Trophoblast cell (in vitro differentiated cells and primary cell): Measurements from ENCODE around the gene CNBD2.

Source experiments
- DNase-seq, 2 donors: peaks; one replicate each; pipeline ENCODE4 v3.0.0-alpha.2; 2016
- H2AFZ ChIP-seq: 2 replicates; pipeline ENCODE4 v1.6.1; 2013; ENCODE audit warnings: low read length, moderate library complexity, mild to moderate bottlenecking; ENCODE audit not compliant: insufficient read depth, poor library complexity
- H2AK5ac ChIP-seq: 2 replicates; pipeline ENCODE4 v1.6.1; 2013; ENCODE audit warnings: mild to moderate bottlenecking, low read length
- H2BK120ac ChIP-seq: 2 replicates; pipeline ENCODE4 v1.6.1; 2013; ENCODE audit warnings: low read length, mild to moderate bottlenecking, moderate library complexity; ENCODE audit not compliant: insufficient read depth, poor library complexity
- H2BK12ac ChIP-seq: 2 replicates; pipeline ENCODE4 v1.6.1; 2013; ENCODE audit warnings: mild to moderate bottlenecking, low read length, moderate library complexity
- H2BK5ac ChIP-seq: 2 replicates; pipeline ENCODE4 v1.6.1; 2013; ENCODE audit warnings: low read length, low read depth, moderate library complexity, mild to moderate bottlenecking; ENCODE audit not compliant: poor library complexity
- H3K14ac ChIP-seq: 2 replicates; pipeline ENCODE4 v1.6.1; 2013; ENCODE audit warnings: mild to moderate bottlenecking, low read length
- H3K18ac ChIP-seq: 2 replicates; pipeline ENCODE4 v1.6.1; 2013; ENCODE audit warnings: mild to moderate bottlenecking, low read length
- H3K23ac ChIP-seq: 2 replicates; pipeline ENCODE4 v1.6.1; 2013; ENCODE audit warnings: low read length
- H3K27ac ChIP-seq: 2 replicates; pipeline ENCODE4 v1.5.1; 2013; ENCODE audit warnings: low read depth, mild to moderate bottlenecking, inconsistent platforms, low read length, moderate library complexity
- H3K27me3 ChIP-seq: 2 replicates; pipeline ENCODE4 v1.6.1; 2013; ENCODE audit warnings: inconsistent platforms, mild to moderate bottlenecking, low read length, moderate library complexity; ENCODE audit not compliant: insufficient read depth
- H3K36me3 ChIP-seq, 2 experiments: 1 replicate in 1 of 2; 2 replicates in 1 of 2; pipeline ENCODE4 v1.6.1; 2013; ENCODE audit warnings: low read length in 2 of 2, mild to moderate bottlenecking in 2 of 2, moderate library complexity in 1 of 2; ENCODE audit not compliant: insufficient read depth in 2 of 2, control insufficient read depth in 1 of 2
- H3K4ac ChIP-seq: 2 replicates; pipeline ENCODE4 v1.6.1; 2013; ENCODE audit warnings: low read depth, mild to moderate bottlenecking, low read length, moderate library complexity
- H3K4me1 ChIP-seq, 2 experiments: 1 replicate in 1 of 2; 2 replicates in 1 of 2; pipeline ENCODE4 v1.6.1; 2013; ENCODE audit warnings: low read length in 2 of 2, mild to moderate bottlenecking in 2 of 2, moderate library complexity in 1 of 2; ENCODE audit not compliant: insufficient read depth in 2 of 2, control insufficient read depth in 1 of 2
- H3K4me2 ChIP-seq: 2 replicates; pipeline ENCODE4 v1.6.1; 2013; ENCODE audit warnings: inconsistent platforms, mild to moderate bottlenecking, low read length, moderate library complexity
- H3K4me3 ChIP-seq: 2 replicates; pipeline ENCODE4 v1.5.1; 2013; ENCODE audit warnings: mild to moderate bottlenecking, low read depth, low read length, inconsistent platforms
- H3K79me1 ChIP-seq: one replicate; pipeline ENCODE4 v1.6.1; 2013; ENCODE audit warnings: low read length
- H3K79me2 ChIP-seq: 2 replicates; pipeline ENCODE4 v1.6.1; 2013; ENCODE audit warnings: low read length, mild to moderate bottlenecking; ENCODE audit not compliant: control insufficient read depth, insufficient read depth, poor library complexity
- H3K9ac ChIP-seq: 2 replicates; pipeline ENCODE4 v1.6.1; 2013; ENCODE audit warnings: mild to moderate bottlenecking, low read length
- H3K9me3 ChIP-seq: 2 replicates; pipeline ENCODE4 v1.6.1; 2013; ENCODE audit warnings: low read depth, mild to moderate bottlenecking, control low read depth, inconsistent platforms, low read length; ENCODE audit not compliant: insufficient read depth
- H4K12ac ChIP-seq: 2 replicates; pipeline ENCODE4 v1.6.1; 2013; ENCODE audit warnings: low read depth, mild to moderate bottlenecking, low read length, moderate library complexity
- H4K8ac ChIP-seq: 2 replicates; pipeline ENCODE4 v1.6.1; 2013; ENCODE audit warnings: low read depth, mild to moderate bottlenecking, low read length, moderate library complexity
- H4K91ac ChIP-seq: one replicate; pipeline ENCODE4 v1.6.1; 2013; ENCODE audit warnings: low read depth, mild to moderate bottlenecking, low read length, moderate library complexity
- WGBS: extraction: QIAGEN DNeasy Blood & Tissue Kit; methylation state at CpG from one replicate; pipeline ENCODE4 v1.1.7; 2013; ENCODE audit warnings: missing lambda C conversion rate; ENCODE audit not compliant: insufficient read length, insufficient coverage; ENCODE audit errors: extremely low coverage; 5-methylcytosine and 5-hydroxymethylcytosine counted together

CNBD2 gene

DNA sequence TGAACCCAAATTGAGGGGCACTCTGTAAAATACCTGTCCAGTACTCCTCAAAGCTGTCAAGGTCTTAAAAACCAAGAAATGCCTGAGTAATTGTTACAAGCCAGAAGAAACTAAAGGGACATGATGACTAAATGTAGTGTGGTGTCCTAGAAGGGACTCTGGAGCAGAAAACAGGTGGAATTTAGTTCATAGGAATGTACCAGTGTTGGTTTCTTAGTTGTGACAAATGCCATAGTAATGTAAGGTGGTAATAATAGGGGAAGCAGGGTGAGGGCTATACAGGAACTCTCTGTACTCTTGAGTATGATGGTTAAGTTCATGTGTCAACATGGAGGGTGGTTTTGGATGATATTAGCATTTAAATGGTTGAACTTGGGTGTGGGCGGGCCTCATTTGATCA is 92.3 kb downstream of the CNBD2 start:
- H4K91ac ChIP-seq, result no peak overlapping the region
- H3K4me1 ChIP-seq, result peaks cover 16 to 17% of the 10 kb centered on the region in 2 experiments
- no peak overlapping the region for H3K4ac ChIP-seq
- no peak overlapping the region for H3K23ac ChIP-seq
- no peak overlapping the region for H4K8ac ChIP-seq
- peaks cover 13% of the 10 kb centered on the region for H3K79me1 ChIP-seq
- H3K79me2 ChIP-seq, result peaks cover 6% of the 10 kb centered on the region
- H3K4me3 ChIP-seq, result no peak overlapping the region
- no peak overlapping the region for H3K18ac ChIP-seq
- no peak overlapping the region for H2BK120ac ChIP-seq
- H2BK5ac ChIP-seq, result no peak overlapping the region
- no peaks in the 10 kb centered on the region for H3K36me3 ChIP-seq
- H2AK5ac ChIP-seq, result no peak overlapping the region
- H3K27me3 ChIP-seq, result no peaks in the 10 kb centered on the region
- no peak overlapping the region for H3K27ac ChIP-seq
- H3K9ac ChIP-seq, result no peak overlapping the region
- no peak overlapping the region for H3K4me2 ChIP-seq
- no CpG with 5 or more reads among the region's 1 CpG for WGBS
- H3K9me3 ChIP-seq, result no peaks in the 10 kb centered on the region
- no peak overlapping the region for H2AFZ ChIP-seq
- no peak overlapping the region for H4K12ac ChIP-seq
- H3K14ac ChIP-seq, result no peak overlapping the region
- DNase-seq, result peak; percentile 52 to 88
- H2BK12ac ChIP-seq, result no peak overlapping the region

DNA sequence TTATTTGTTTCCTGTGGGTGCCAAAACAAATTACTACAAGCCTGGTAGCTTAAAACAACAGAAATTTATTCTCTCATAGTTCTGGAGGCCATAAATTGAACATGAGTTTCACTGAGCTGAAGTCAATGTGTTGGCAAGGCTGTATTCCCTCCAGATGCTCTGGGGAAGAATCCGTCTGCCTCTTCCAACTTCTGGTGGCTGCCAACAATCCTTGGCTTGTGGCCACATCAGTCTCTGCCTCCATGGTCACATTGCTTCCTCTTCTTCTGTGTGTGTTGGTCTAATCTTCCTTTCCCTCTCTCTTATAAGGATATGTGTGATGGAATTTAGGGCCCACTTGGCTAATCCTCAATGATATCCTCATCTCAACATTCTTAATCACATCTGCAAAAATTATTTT is 93.4 kb downstream of the CNBD2 start:
- H3K4me1 ChIP-seq, result peaks cover 16 to 17% of the 10 kb centered on the region in 2 experiments
- no peak overlapping the region for H3K4me2 ChIP-seq
- H3K9me3 ChIP-seq, result no peaks in the 10 kb centered on the region
- no peak overlapping the region for H3K4ac ChIP-seq
- no peaks in the 10 kb centered on the region for H3K36me3 ChIP-seq
- no peak overlapping the region for H3K14ac ChIP-seq
- no peak overlapping the region for H3K23ac ChIP-seq
- no peaks in the 10 kb centered on the region for H3K27me3 ChIP-seq
- no peak overlapping the region for H3K4me3 ChIP-seq
- no peak overlapping the region for H2BK5ac ChIP-seq
- peaks cover 13% of the 10 kb centered on the region for H3K79me1 ChIP-seq
- H3K9ac ChIP-seq, result no peak overlapping the region
- no peak overlapping the region for H3K27ac ChIP-seq
- H4K12ac ChIP-seq, result no peak overlapping the region
- H2BK12ac ChIP-seq, result no peak overlapping the region
- DNase-seq, result no peak
- H4K91ac ChIP-seq, result no peak overlapping the region
- H2AK5ac ChIP-seq, result no peak overlapping the region
- peaks cover 6% of the 10 kb centered on the region for H3K79me2 ChIP-seq
- no peak overlapping the region for H3K18ac ChIP-seq
- H2BK120ac ChIP-seq, result no peak overlapping the region
- H2AFZ ChIP-seq, result no peak overlapping the region
- no CpG with 5 or more reads among the region's 1 CpG for WGBS
- no peak overlapping the region for H4K8ac ChIP-seq

DNA sequence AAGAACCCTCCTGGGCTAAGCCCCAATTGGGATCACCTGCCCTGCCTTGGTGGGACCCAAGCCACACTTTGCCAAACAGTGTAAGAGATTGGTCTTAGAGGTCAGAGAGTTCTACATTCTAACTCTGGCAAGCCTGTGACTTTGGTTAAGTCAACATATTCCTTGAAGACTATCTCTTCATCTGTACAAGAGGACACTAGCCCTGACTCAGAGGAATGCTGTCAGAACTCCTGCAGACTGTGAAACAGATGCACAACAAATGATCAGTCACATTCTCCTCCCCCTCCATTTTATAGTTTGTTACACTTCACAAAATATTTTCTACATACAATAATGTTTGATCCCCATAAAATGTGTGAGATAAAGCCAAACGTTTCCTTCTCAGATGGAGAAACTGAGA is 94.4 kb downstream of the CNBD2 start:
- Histone ChIP-seq H3K18ac (no peak overlapping the region), H2BK120ac (no peak overlapping the region), H3K9ac (no peak overlapping the region), H3K79me1 (peaks cover 13% of the 10 kb centered on the region), H3K14ac (no peak overlapping the region), H2AK5ac (no peak overlapping the region), H3K4ac (no peak overlapping the region), H2BK5ac (no peak overlapping the region), H4K8ac (no peak overlapping the region), H3K79me2 (peaks cover 6% of the 10 kb centered on the region), H3K23ac (no peak overlapping the region), H4K91ac (no peak overlapping the region), H3K4me1 (peaks cover 16 to 17% of the 10 kb centered on the region in 2 experiments), H2BK12ac (no peak overlapping the region), H3K27ac (no peak overlapping the region), H3K4me3 (no peak overlapping the region), H4K12ac (no peak overlapping the region), H3K4me2 (no peak overlapping the region), H2AFZ (no peak overlapping the region), H3K27me3 (no peaks in the 10 kb centered on the region), H3K9me3 (no peaks in the 10 kb centered on the region), H3K36me3 (no peaks in the 10 kb centered on the region)
- DNase-seq, result peak; percentile 45 to 76
- WGBS, result no CpG with 5 or more reads among the region's 1 CpG

GRCh38 chr20:36063916-36064657 is 95.7 kb downstream of the CNBD2 start:
- peak overlapping the region; percentile 61 for H4K91ac ChIP-seq
- H3K79me2 ChIP-seq, result peaks cover 6% of the 10 kb centered on the region
- peak overlapping the region; percentile 82 for H2AK5ac ChIP-seq
- H3K79me1 ChIP-seq, result peaks cover 13% of the 10 kb centered on the region
- peak overlapping the region; percentile 29 for H3K27ac ChIP-seq
- peak overlapping the region; percentile 30 for H3K4ac ChIP-seq
- no peak overlapping the region for H3K23ac ChIP-seq
- no peaks in the 10 kb centered on the region for H3K36me3 ChIP-seq
- H3K9ac ChIP-seq, result no peak overlapping the region
- H2AFZ ChIP-seq, result peak overlapping the region; percentile 80
- H2BK12ac ChIP-seq, result peak overlapping the region; percentile 61
- DNase-seq, result peak in 1 of 2 donors; percentile 18
- peak overlapping the region; percentile 75 for H4K8ac ChIP-seq
- peak overlapping the region; percentile 42 for H3K18ac ChIP-seq
- no peak overlapping the region for H2BK120ac ChIP-seq
- no peaks in the 10 kb centered on the region for H3K27me3 ChIP-seq
- peak overlapping the region; percentile 43 for H2BK5ac ChIP-seq
- WGBS, result no CpG with 5 or more reads among the region's 26 CpGs
- H3K9me3 ChIP-seq, result no peaks in the 10 kb centered on the region
- peaks cover 16 to 17% of the 10 kb centered on the region in 2 experiments for H3K4me1 ChIP-seq
- peak overlapping the region; percentile 71 for H3K4me2 ChIP-seq
- peak overlapping the region; percentile 56 for H4K12ac ChIP-seq
- H3K14ac ChIP-seq, result peak overlapping the region; percentile 47
- peak overlapping the region; percentile 61 for H3K4me3 ChIP-seq
